B cell (primary cell): ENCODE data around the gene BCHE. TPM values are rescaled to one million over a fixed set of nuclear protein-coding genes. Genes with fewer than 3 reads are reported as not detected.

Experiments
- ATAC-seq: fragments of 200-7000 bp; cut with Tn5 transposase; one replicate; pipeline ENCODE4 v1.10.0; 2021; ENCODE audit warnings: low read depth, mild to moderate bottlenecking, moderate number of reproducible peaks, moderate library complexity
- CTCF ChIA-PET: fragments of 350-600 bp; sonication (Branson Sonifier 250); formaldehyde crosslinking; loops from one replicate; lab custom pipeline; 2021; ENCODE audit warnings: antibody characterized with exemption, inconsistent platforms; lab: Charles Lee
- POLR2A ChIA-PET: fragments of 350-600 bp; sonication (Branson Sonifier 250); formaldehyde crosslinking; loops from one replicate; lab custom pipeline; 2021; ENCODE audit warnings: antibody characterized with exemption; lab: Charles Lee
- DNase-seq: peaks from one replicate; pipeline ENCODE4 v3.0.0; 2013
- H2AFZ ChIP-seq: 2 replicates; pipeline ENCODE4 v1.6.1; 2012; ENCODE audit warnings: mild to moderate bottlenecking, low read depth, low read length; ENCODE audit not compliant: insufficient read depth, poor library complexity, severe bottlenecking
- H3K27ac ChIP-seq, 2 donors: 1 replicate in 1 of 2; 2 replicates in 1 of 2; pipeline ENCODE4 v1.5.1; 2012 to 2013; ENCODE audit warnings: low read length in 2 of 2, mild to moderate bottlenecking in 2 of 2, moderate library complexity in 1 of 2
- H3K27me3 ChIP-seq, 4 experiments: fragments of 200-600 bp in 1 of 4; sonication (generic) in 1 of 4; replicated peaks in 1 of 4; 1 replicate in 2 of 4; 2 replicates in 2 of 4; pipeline versions ENCODE4 v1.6.1 to v1.7.0; 2013 to 2016; ENCODE audit warnings: low read length in 3 of 4, mild to moderate bottlenecking in 2 of 4, mixed read lengths in 1 of 4, moderate library complexity in 1 of 4; ENCODE audit not compliant: insufficient read depth in 4 of 4, control insufficient read depth in 3 of 4; ENCODE audit errors: control extremely low read depth in 1 of 4
- H3K36me3 ChIP-seq, 2 experiments: replicated peaks in 1 of 2; 1 replicate in 1 of 2; 2 replicates in 1 of 2; pipeline versions ENCODE4 v1.6.1 to v1.7.1; 2013; ENCODE audit warnings: low read length in 1 of 2; ENCODE audit not compliant: insufficient read depth in 2 of 2, control insufficient read depth in 1 of 2; ENCODE audit errors: control extremely low read depth in 1 of 2, extremely low read depth in 1 of 2
- H3K4me1 ChIP-seq, 2 donors: fragments of 200-600 bp in 1 of 2; sonication (generic) in 1 of 2; 1 replicate in 1 of 2; 2 replicates in 1 of 2; pipeline versions ENCODE4 v1.5.1 to v1.6.1; 2013 to 2017; ENCODE audit warnings: low read length in 2 of 2; ENCODE audit not compliant: control insufficient read depth in 2 of 2, insufficient read depth in 2 of 2
- H3K4me2 ChIP-seq: replicated peaks from 2 replicates; pipeline ENCODE3; 2012; ENCODE audit warnings: mild to moderate bottlenecking, low read depth, low read length; ENCODE audit not compliant: poor library complexity, severe bottlenecking
- H3K4me3 ChIP-seq, 5 experiments: fragments of 200-600 bp in 1 of 5; sonication (generic) in 1 of 5; 1 replicate in 3 of 5; 2 replicates in 2 of 5; pipeline versions ENCODE4 v1.5.1 to v1.7.0; 2011 to 2016; ENCODE audit warnings: low read length in 4 of 5, mild to moderate bottlenecking in 4 of 5, low read depth in 2 of 5, control low read depth in 1 of 5, moderate library complexity in 1 of 5; ENCODE audit not compliant: insufficient read depth in 1 of 5; ENCODE audit errors: control extremely low read depth in 1 of 5, extremely low read depth in 1 of 5
- H3K79me2 ChIP-seq: fragments of 200-600 bp; sonication (generic); one replicate; pipeline ENCODE4 v1.6.0; 2016; ENCODE audit warnings: low read length; ENCODE audit not compliant: control insufficient read depth, insufficient read depth
- H3K9ac ChIP-seq: fragments of 200-600 bp; sonication (generic); 2 replicates; pipeline ENCODE4 v1.6.1; 2017; ENCODE audit warnings: mild to moderate bottlenecking, low read length, moderate library complexity
- H3K9me3 ChIP-seq, 3 donors: one replicate each; pipeline versions ENCODE4 v1.6.1 to v1.7.1; 2013; ENCODE audit warnings: low read length in 2 of 3; ENCODE audit not compliant: control insufficient read depth in 2 of 3, insufficient read depth in 1 of 3; ENCODE audit errors: control extremely low read depth in 1 of 3
- H4K20me1 ChIP-seq: 2 replicates; pipeline ENCODE4 v1.6.0; 2012; ENCODE audit warnings: mild to moderate bottlenecking, low read length; ENCODE audit not compliant: insufficient read depth, control insufficient read depth, poor library complexity, severe bottlenecking
- H3K27ac Mint-ChIP-seq: one replicate; pipeline ENCODE4 v1.8.0; 2021; ENCODE audit warnings: mixed read lengths
- H3K27me3 Mint-ChIP-seq: one replicate; pipeline ENCODE4 v1.8.0; 2021; ENCODE audit warnings: mixed read lengths
- H3K4me1 Mint-ChIP-seq: one replicate; pipeline ENCODE4 v1.8.0; 2021; ENCODE audit warnings: mixed read lengths
- H3K4me3 Mint-ChIP-seq: one replicate; pipeline ENCODE4 v1.8.0; 2021; ENCODE audit warnings: mixed read lengths
- H3K9me3 Mint-ChIP-seq: one replicate; pipeline ENCODE4 v1.8.0; 2022; ENCODE audit warnings: mixed read lengths; ENCODE audit not compliant: insufficient read depth
- EZH2 ChIP-seq: IDR thresholded peaks from 2 replicates; pipeline ENCODE4 v1.6.1; 2012; ENCODE audit warnings: borderline replicate concordance, low read depth, mild to moderate bottlenecking, moderate library complexity, low read length; ENCODE audit not compliant: insufficient read depth, poor library complexity, severe bottlenecking
- WGBS: methylation state at CpG from one replicate; pipeline ENCODE4 v1.1.5; 2013; ENCODE audit warnings: missing lambda C conversion rate; ENCODE audit not compliant: insufficient coverage; 5-methylcytosine and 5-hydroxymethylcytosine counted together
- intact Hi-C: fragments of 100-400 bp; cut with micrococcal nuclease; formaldehyde crosslinking; loops from one replicate; pipeline ENCODE4 v1.10.0; 2022
- polyA plus RNA-seq: library from polyadenylated mRNA; depleted of rRNA; stranded (reverse); fragments of >200 nt; gene quantifications from 2 replicates; pipeline ENCODE4 v1.2.3, GENCODE V29; 2012
- total RNA-seq, 2 donors: library from RNA; stranded (reverse); fragments of 120-200 nt in 1 of 2; gene quantifications; 1 replicate in 1 of 2; 2 replicates in 1 of 2; pipeline versions ENCODE4 v1.2.3 to v1.2.4, GENCODE V29; 2013 to 2022
- TF ChIP-seq, protein P1 (sequence below): fragments of 200-600 bp; IDR thresholded peaks from one replicate; pipeline ENCODE4 v1.8.0; 2022; ENCODE audit warnings: antibody characterized with exemption, mild to moderate bottlenecking

Gene BCHE
- total and polyA plus RNA-seq, 2 donors (not counting 1 experiment from before 2014, with no cell fraction given), result not detected

DNA sequence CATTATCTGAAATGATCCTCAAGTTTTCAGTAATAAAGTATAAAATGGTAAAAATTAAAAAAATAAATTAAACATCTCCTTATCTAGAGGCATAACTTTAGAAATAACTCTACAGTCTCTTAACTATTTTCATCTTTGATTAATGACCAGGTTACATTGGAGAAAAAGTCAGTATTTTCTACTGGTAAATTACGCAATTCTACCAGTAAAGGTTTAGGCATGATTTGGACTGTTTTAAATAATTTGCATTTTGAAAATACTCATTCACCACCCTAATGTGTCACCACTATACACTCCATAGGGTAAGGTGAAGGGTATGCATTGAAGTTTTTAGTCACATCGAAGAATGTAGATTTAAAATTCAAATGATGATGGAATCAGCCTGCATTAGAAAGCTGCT is 45.9 kb upstream of the BCHE start:
- Histone ChIP-seq H3K4me3 (no peak overlapping the region), H3K36me3 (no peaks in the 10 kb centered on the region), H3K4me1 (no peaks in the 10 kb centered on the region), H3K4me2 (no peak overlapping the region), H2AFZ (no peak overlapping the region), H3K79me2 (no peaks in the 10 kb centered on the region), H3K27me3 (no peaks in the 10 kb centered on the region), H3K27ac (no peak overlapping the region), H3K9ac (no peak overlapping the region), H4K20me1 (no peaks in the 10 kb centered on the region), H3K9me3 (no peaks in the 10 kb centered on the region)
- no peak for TF ChIP-seq EZH2
- TF ChIP-seq, protein P1, sequence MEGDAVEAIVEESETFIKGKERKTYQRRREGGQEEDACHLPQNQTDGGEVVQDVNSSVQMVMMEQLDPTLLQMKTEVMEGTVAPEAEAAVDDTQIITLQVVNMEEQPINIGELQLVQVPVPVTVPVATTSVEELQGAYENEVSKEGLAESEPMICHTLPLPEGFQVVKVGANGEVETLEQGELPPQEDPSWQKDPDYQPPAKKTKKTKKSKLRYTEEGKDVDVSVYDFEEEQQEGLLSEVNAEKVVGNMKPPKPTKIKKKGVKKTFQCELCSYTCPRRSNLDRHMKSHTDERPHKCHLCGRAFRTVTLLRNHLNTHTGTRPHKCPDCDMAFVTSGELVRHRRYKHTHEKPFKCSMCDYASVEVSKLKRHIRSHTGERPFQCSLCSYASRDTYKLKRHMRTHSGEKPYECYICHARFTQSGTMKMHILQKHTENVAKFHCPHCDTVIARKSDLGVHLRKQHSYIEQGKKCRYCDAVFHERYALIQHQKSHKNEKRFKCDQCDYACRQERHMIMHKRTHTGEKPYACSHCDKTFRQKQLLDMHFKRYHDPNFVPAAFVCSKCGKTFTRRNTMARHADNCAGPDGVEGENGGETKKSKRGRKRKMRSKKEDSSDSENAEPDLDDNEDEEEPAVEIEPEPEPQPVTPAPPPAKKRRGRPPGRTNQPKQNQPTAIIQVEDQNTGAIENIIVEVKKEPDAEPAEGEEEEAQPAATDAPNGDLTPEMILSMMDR, result no peak
- ChIA-PET POLR2A (no interaction called here), CTCF (no interaction called here)
- intact Hi-C loops, result no loop called here
- Mint-ChIP-seq H3K27me3 (no peaks in the 10 kb centered on the region), H3K4me3 (no peak overlapping the region), H3K4me1 (no peaks in the 10 kb centered on the region), H3K27ac (no peak overlapping the region), H3K9me3 (peaks cover 6% of the 10 kb centered on the region)
- no CpG with 5 or more reads among the region's 2 CpGs for WGBS
- ATAC-seq (no peak), DNase-seq (no peak)

DNA sequence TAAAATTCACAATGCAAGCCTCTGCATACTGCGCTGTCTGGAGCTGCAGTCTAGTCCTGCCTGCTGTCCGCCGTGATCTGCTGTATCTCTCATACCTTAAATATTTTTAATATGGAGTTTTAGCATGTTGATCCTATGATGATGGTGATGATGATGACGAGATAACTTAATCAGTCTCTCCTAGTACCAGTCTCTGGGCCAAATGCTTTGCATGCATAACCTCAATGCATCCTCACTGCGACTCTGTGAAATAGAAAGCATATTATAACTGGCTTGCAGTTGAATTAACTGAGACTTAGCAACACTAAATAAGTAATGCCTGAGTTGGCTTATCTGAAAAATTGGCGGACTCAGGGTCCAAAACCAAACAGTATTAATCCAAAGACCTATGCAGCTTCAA is 38.4 kb upstream of the BCHE start:
- POLR2A ChIA-PET, result no interaction called here
- Mint-ChIP-seq H3K27ac (no peak overlapping the region), H3K4me3 (no peak overlapping the region), H3K27me3 (no peaks in the 10 kb centered on the region), H3K9me3 (peaks cover 2% of the 10 kb centered on the region), H3K4me1 (no peaks in the 10 kb centered on the region)
- H3K27me3 ChIP-seq, result no peaks in the 10 kb centered on the region
- no peak overlapping the region for H3K27ac ChIP-seq
- no peaks in the 10 kb centered on the region for H4K20me1 ChIP-seq
- no peak for ATAC-seq
- no peaks in the 10 kb centered on the region for H3K4me1 ChIP-seq
- WGBS, result no CpG with 5 or more reads among the region's 6 CpGs
- H3K9ac ChIP-seq, result no peak overlapping the region
- H2AFZ ChIP-seq, result no peak overlapping the region
- intact Hi-C loops, result no loop called here
- peaks cover 0 to 11% (median 0%) of the 10 kb centered on the region in 3 donors for H3K9me3 ChIP-seq
- H3K79me2 ChIP-seq, result no peaks in the 10 kb centered on the region
- no peak overlapping the region for H3K4me3 ChIP-seq
- CTCF ChIA-PET, result no interaction called here
- no peaks in the 10 kb centered on the region for H3K36me3 ChIP-seq
- H3K4me2 ChIP-seq, result no peak overlapping the region
- DNase-seq, result no peak
- no peak for TF ChIP-seq EZH2
- TF ChIP-seq, protein P1, result no peak
